Fibroblast of the conjunctiva (primary cell): ENCODE data around the gene CFLAR.

Experiments
- DNase-seq: peaks from one replicate; pipeline ENCODE4 v3.0.0-alpha.2; 2010; ENCODE audit warnings: low read depth

The CFLAR gene

DNA sequence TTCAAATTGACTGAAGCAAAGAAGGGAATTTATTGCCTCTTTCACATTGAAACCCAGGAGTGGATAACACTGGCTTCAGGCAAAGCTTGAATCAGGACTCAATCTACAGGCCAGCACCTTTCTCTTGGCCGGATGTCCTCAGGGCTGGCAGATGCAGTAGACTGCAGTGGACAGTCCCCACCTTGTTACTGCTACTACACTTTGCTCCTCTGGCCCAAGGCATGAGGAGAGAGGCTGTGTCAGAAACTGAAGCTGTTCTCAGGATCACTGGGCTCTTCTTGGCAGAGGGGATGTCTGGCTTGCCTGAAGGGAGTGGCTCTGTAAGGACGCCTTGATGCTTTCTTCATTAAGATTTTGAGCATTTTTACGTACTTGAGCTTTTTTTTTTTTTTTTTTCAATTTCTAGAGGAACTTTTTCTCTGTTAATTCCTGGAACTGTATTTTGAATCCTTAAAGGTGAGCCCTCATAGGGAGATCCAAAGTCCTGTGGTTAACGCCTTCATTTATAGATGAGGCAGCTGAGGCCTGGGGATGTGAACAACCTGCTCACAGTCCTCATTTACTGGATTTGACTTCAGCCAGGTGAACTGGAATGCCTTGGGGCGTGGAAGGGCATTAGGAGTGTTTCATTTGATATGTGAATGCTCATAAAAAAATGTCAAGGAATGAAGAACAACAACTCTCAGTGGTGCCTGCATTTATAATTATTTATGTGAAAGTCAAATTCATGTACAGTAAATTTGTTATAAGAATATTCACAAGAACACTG is 103.5 kb downstream of the CFLAR start:
- no peak for DNase-seq

- no peak for DNase-seq
Measured at GRCh38 chr2:201220102-201220570, 104.2 kb downstream of the CFLAR start.

DNA sequence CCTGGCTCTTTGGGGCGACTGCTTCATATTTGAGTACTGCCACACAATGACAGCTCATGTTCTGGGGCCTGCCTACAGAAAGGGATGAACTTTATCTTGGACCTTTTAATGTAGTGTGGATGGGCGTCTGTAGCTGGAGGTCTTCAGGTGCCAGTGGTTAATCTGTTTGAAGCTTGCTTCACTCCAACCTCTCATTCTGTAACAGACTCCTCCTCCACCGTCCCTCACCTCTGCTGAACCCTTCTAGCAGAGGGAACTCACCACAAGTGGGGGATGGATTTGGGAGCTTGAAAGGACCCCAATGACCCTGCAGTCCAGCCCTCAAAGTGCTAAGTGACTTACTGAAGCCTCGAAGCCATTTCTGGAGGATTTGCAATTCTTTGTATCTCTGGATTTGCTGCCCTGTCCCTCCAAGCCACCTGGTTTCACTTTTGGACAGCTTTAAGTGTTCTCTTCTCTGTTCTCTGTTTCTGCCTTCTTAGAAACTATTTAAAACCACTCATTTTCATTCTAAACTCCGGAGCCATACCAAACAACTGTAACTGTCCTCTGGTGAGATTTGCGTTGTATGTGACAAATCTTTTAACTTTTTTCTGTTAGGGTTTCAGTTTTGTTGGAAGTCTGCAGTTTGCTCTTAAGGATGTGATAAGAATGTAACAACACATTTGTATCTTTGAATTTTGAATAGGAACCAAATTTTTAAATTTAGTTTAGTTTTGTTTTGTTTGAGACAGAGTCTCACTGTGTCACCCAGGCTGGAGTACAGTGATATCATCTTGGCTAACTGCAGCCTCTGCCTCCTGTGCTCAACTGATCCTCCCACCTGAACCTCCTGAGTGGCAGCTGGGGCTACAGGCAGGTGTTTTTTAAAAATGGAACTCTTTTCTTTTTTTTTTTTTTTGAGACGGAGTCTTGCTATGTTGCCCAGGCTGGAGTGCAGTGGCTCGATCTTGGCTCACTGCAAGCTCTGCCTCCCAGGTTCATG is 107.4 kb downstream of the CFLAR start:
- DNase-seq = no peak
